ENCODE data around the gene ELFN1. TPM values are rescaled to one million over a fixed set of nuclear protein-coding genes. Genes with fewer than 3 reads are reported as not detected.

The ELFN1 gene
- total and polyA plus RNA-seq, 5 donors: 9.1 to 13.7 (median 12.4) TPM

- WGBS: 51% methylated on average over 10 of the region's 10 CpGs
- intact Hi-C loops (cut with DNase I): no loop called here
- Histone ChIP-seq H3K4me3 (ENCODE audit: low read length) (no peak overlapping the region), H3K4me1 (ENCODE audit: control insufficient read depth, insufficient read depth, low read length) (no peaks in the 10 kb centered on the region), H3K27ac (ENCODE audit: low read length) (no peak overlapping the region), H3K27me3 (ENCODE audit: control insufficient read depth, insufficient read depth) (no peaks in the 10 kb centered on the region), H3K9me3 (ENCODE audit: control insufficient read depth, low read length) (no peaks in the 10 kb centered on the region)
- ATAC-seq (peak in 1 of 2 donors; percentile 16), DNase-seq (no peak)
These were observed 97.4 kb downstream of the ELFN1 start for GRCh38 chr7:1767524-1767923.

GRCh38 chr7:1768832-1769231 lies 98.8 kb downstream of the ELFN1 start:
- Histone ChIP-seq H3K4me3 (ENCODE audit: low read length) (no peak overlapping the region), H3K27ac (ENCODE audit: low read length) (no peak overlapping the region), H3K27me3 (ENCODE audit: control insufficient read depth, insufficient read depth) (no peaks in the 10 kb centered on the region), H3K9me3 (ENCODE audit: control insufficient read depth, low read length) (no peaks in the 10 kb centered on the region), H3K4me1 (ENCODE audit: control insufficient read depth, insufficient read depth, low read length) (no peaks in the 10 kb centered on the region)
- no peak for DNase-seq
- ATAC-seq: no peak
- intact Hi-C loops (cut with DNase I): no loop called here
- 88% methylated on average over 7 of the region's 7 CpGs for WGBS

- no peak overlapping the region for H3K27ac ChIP-seq (ENCODE audit: low read length)
- DNase-seq: no peak
- no peak for ATAC-seq
- H3K4me3 ChIP-seq (ENCODE audit: low read length): no peak overlapping the region
- no peaks in the 10 kb centered on the region for H3K9me3 ChIP-seq (ENCODE audit: control insufficient read depth, low read length)
- WGBS: 95% methylated on average over 54 of the region's 54 CpGs
- intact Hi-C loops (cut with DNase I): no loop called here
- H3K27me3 ChIP-seq (ENCODE audit: control insufficient read depth, insufficient read depth): no peaks in the 10 kb centered on the region
- no peaks in the 10 kb centered on the region for H3K4me1 ChIP-seq (ENCODE audit: control insufficient read depth, insufficient read depth, low read length)
These were observed 99.5 kb downstream of the ELFN1 start for GRCh38 chr7:1769286-1770200.

DNA sequence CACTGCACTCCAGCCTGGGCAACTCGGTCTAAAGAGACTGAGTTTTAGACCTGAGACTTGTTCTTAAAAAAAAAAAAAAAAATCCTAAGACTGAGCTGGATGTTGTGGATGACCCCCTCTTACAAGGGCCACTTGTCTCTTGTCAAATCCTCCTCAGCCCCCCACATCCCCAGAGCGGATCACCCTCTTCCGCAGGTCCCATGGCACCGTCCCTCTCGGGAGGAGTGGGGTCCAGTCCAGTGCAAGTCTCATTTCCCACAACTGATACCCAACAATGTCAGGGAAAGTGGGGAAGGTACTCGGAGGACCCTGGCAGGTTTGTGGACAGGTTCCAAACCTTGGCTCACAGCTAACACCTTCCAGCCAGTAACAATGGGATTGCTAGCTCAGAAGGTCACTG lies 100.3 kb downstream of the ELFN1 start:
- H3K4me3 ChIP-seq (ENCODE audit: low read length): no peak overlapping the region
- ATAC-seq (no peak), DNase-seq (no peak)
- intact Hi-C loops (cut with DNase I): no loop called here
- no peak overlapping the region for H3K27ac ChIP-seq (ENCODE audit: low read length)
- WGBS: 90% methylated on average over 6 of the region's 6 CpGs
- H3K27me3 ChIP-seq (ENCODE audit: control insufficient read depth, insufficient read depth): no peaks in the 10 kb centered on the region
- no peaks in the 10 kb centered on the region for H3K4me1 ChIP-seq (ENCODE audit: control insufficient read depth, insufficient read depth, low read length)
- no peaks in the 10 kb centered on the region for H3K9me3 ChIP-seq (ENCODE audit: control insufficient read depth, low read length)

- Histone ChIP-seq H3K27ac (ENCODE audit: low read length) (no peak overlapping the region), H3K9me3 (ENCODE audit: control insufficient read depth, low read length) (no peaks in the 10 kb centered on the region), H3K4me1 (ENCODE audit: control insufficient read depth, insufficient read depth, low read length) (no peaks in the 10 kb centered on the region), H3K4me3 (ENCODE audit: low read length) (no peak overlapping the region), H3K27me3 (ENCODE audit: control insufficient read depth, insufficient read depth) (no peaks in the 10 kb centered on the region)
- intact Hi-C loops (cut with DNase I): no loop called here
- WGBS: 61% methylated on average over 4 of the region's 4 CpGs
- DNase-seq (no peak), ATAC-seq (no peak)
These were observed 105.3 kb downstream of the ELFN1 start for GRCh38 chr7:1775389-1775788.

GRCh38 chr7:1777122-1777521 lies 107.0 kb downstream of the ELFN1 start:
- Histone ChIP-seq H3K4me1 (ENCODE audit: control insufficient read depth, insufficient read depth, low read length) (no peaks in the 10 kb centered on the region), H3K27me3 (ENCODE audit: control insufficient read depth, insufficient read depth) (no peaks in the 10 kb centered on the region), H3K27ac (ENCODE audit: low read length) (no peak overlapping the region), H3K9me3 (ENCODE audit: control insufficient read depth, low read length) (no peaks in the 10 kb centered on the region), H3K4me3 (ENCODE audit: low read length) (no peak overlapping the region)
- intact Hi-C loops (cut with DNase I): no loop called here
- ATAC-seq: no peak
- WGBS: 78% methylated on average over 6 of the region's 6 CpGs
- no peak for DNase-seq

DNA sequence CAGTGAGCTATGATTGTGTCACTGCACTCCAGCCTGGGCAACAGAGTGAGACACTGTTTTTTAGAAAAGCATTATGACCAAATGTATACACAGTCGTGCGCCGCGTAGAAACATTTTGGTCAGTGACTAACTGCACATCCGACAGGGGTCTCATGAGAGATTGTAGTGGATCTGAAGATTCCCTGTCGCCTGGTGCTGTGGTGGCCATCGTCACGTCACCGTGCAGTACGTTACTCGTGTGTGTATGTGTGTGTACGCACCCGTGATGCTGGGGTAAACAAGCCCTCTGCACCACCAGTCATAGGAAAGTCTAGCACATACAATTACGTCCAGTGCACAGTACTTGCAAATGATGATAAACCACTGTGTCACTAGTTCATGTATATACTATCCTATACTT lies 109.4 kb downstream of the ELFN1 start:
- 89% methylated on average over 14 of the region's 14 CpGs for WGBS
- H3K4me1 ChIP-seq (ENCODE audit: control insufficient read depth, insufficient read depth, low read length): no peaks in the 10 kb centered on the region
- H3K9me3 ChIP-seq (ENCODE audit: control insufficient read depth, low read length): no peaks in the 10 kb centered on the region
- H3K4me3 ChIP-seq (ENCODE audit: low read length): no peak overlapping the region
- H3K27ac ChIP-seq (ENCODE audit: low read length): no peak overlapping the region
- no peaks in the 10 kb centered on the region for H3K27me3 ChIP-seq (ENCODE audit: control insufficient read depth, insufficient read depth)
- ATAC-seq (no peak), DNase-seq (no peak)
- intact Hi-C loops (cut with DNase I): no loop called here

DNA sequence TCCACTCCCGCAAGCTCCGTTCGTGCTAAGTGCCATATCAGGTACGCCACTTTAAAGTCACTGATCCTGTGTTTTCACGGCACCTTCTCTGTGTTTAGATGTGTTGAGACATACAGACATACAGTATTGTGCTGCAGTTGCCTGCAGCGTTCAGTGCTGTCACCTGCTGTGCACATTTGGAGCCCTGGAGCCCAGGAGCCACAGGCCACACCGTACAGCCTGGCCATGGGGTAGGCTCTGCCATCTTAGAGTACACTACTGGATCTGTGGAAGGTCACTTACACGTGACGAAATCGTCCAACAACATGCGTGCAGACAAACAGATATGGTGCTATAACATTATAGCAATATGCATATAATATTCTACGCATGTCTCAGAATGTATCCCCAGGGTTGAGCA lies 111.3 kb downstream of the ELFN1 start:
- no peak for DNase-seq
- no peaks in the 10 kb centered on the region for H3K27me3 ChIP-seq (ENCODE audit: control insufficient read depth, insufficient read depth)
- no peaks in the 10 kb centered on the region for H3K9me3 ChIP-seq (ENCODE audit: control insufficient read depth, low read length)
- no peak overlapping the region for H3K4me3 ChIP-seq (ENCODE audit: low read length)
- intact Hi-C loops (cut with DNase I): no loop called here
- WGBS: 90% methylated on average over 12 of the region's 12 CpGs
- H3K4me1 ChIP-seq (ENCODE audit: control insufficient read depth, insufficient read depth, low read length): no peaks in the 10 kb centered on the region
- ATAC-seq: no peak
- no peak overlapping the region for H3K27ac ChIP-seq (ENCODE audit: low read length)

DNA sequence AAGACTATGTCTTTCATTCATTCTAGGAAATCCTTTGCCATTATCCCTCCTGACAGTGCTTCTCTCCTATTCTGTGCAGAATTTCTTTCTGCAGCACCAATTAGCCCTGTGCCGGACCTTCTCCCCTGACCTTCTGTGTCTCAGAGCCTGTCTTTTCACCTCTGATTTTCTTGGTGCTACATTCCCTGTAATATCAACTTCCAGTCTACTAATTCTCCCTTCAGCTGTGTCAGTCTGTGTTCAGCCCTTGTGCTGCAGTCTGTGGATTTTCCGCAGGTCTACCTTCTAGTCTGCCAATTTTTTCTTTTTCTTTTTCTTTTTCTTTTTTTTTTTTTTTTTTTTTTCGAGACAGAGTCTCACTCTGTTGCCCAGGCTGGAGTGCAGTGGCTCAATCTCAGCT lies 115.8 kb downstream of the ELFN1 start:
- H3K4me1 ChIP-seq (ENCODE audit: control insufficient read depth, insufficient read depth, low read length): no peaks in the 10 kb centered on the region
- H3K27ac ChIP-seq (ENCODE audit: low read length): no peak overlapping the region
- WGBS: 94% methylated on average over 3 of the region's 3 CpGs
- no peaks in the 10 kb centered on the region for H3K9me3 ChIP-seq (ENCODE audit: control insufficient read depth, low read length)
- ATAC-seq (no peak), DNase-seq (no peak)
- H3K4me3 ChIP-seq (ENCODE audit: low read length): no peak overlapping the region
- no peaks in the 10 kb centered on the region for H3K27me3 ChIP-seq (ENCODE audit: control insufficient read depth, insufficient read depth)
- intact Hi-C loops (cut with DNase I): no loop called here

DNA sequence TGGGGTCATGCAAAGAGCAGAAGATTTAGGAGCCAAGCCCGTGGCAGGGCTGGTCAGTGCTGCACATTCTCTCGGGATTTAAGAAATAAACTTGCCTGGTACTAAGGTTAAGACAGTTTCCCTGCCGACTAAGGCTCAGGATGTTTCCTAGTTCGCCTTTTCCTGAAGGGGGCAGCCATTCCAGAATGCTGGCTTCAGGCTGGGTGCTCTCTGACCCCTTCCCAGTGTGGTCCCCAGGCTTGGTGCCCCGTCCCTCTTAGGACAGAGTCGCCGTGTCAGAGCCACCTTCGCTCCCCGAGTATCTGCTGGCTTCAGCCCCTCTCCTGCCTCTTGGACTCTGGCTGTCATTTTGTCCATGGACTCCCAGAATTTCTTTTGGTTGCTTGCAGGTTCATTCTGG lies 117.2 kb downstream of the ELFN1 start:
- no peak overlapping the region for H3K27ac ChIP-seq (ENCODE audit: low read length)
- ATAC-seq (no peak), DNase-seq (no peak)
- H3K27me3 ChIP-seq (ENCODE audit: control insufficient read depth, insufficient read depth): no peaks in the 10 kb centered on the region
- intact Hi-C loops (cut with DNase I): no loop called here
- no peaks in the 10 kb centered on the region for H3K4me1 ChIP-seq (ENCODE audit: control insufficient read depth, insufficient read depth, low read length)
- H3K9me3 ChIP-seq (ENCODE audit: control insufficient read depth, low read length): no peaks in the 10 kb centered on the region
- 81% methylated on average over 9 of the region's 9 CpGs for WGBS
- no peak overlapping the region for H3K4me3 ChIP-seq (ENCODE audit: low read length)

- no peak overlapping the region for H3K27ac ChIP-seq (ENCODE audit: low read length)
- 89% methylated on average over 18 of the region's 18 CpGs for WGBS
- no peak overlapping the region for H3K4me3 ChIP-seq (ENCODE audit: low read length)
- H3K9me3 ChIP-seq (ENCODE audit: control insufficient read depth, low read length): no peaks in the 10 kb centered on the region
- ATAC-seq (no peak), DNase-seq (no peak)
- no peaks in the 10 kb centered on the region for H3K4me1 ChIP-seq (ENCODE audit: control insufficient read depth, insufficient read depth, low read length)
- intact Hi-C loops (cut with DNase I): no loop called here
- no peaks in the 10 kb centered on the region for H3K27me3 ChIP-seq (ENCODE audit: control insufficient read depth, insufficient read depth)
These were observed 117.7 kb downstream of the ELFN1 start for GRCh38 chr7:1787681-1788235.
